Karpas-422 (cell line): ENCODE results near the gene MARCKS. TPM values are rescaled to one million over a fixed set of nuclear protein-coding genes. Genes with fewer than 3 reads are reported as not detected.

ENCODE experiments used
- DNase-seq: peaks from one replicate; pipeline ENCODE4 v3.0.0-alpha.2; 2015
- H2AFZ ChIP-seq: fragments of 200-600 bp; sonication (generic); 2 replicates; pipeline ENCODE4 v1.6.1; 2014; ENCODE audit warnings: antibody characterized with exemption, low read length, mixed read lengths
- H3K27ac ChIP-seq: fragments of 200-600 bp; sonication (generic); 2 replicates; pipeline ENCODE4 v1.5.1; 2014; ENCODE audit warnings: mild to moderate bottlenecking, low read length, moderate library complexity
- H3K27me3 ChIP-seq: fragments of 200-600 bp; sonication (generic); 2 replicates; pipeline ENCODE4 v1.6.1; 2014; ENCODE audit warnings: low read length, mixed read lengths
- H3K36me3 ChIP-seq: fragments of 200-600 bp; sonication (generic); 2 replicates; pipeline ENCODE4 v1.6.1; 2014; ENCODE audit warnings: low read length, mixed read lengths; ENCODE audit not compliant: insufficient read depth
- H3K4me1 ChIP-seq: fragments of 200-600 bp; sonication (generic); 2 replicates; pipeline ENCODE4 v1.6.1; 2014; ENCODE audit warnings: mild to moderate bottlenecking, low read length, mixed read lengths
- H3K4me2 ChIP-seq: fragments of 200-600 bp; sonication (generic); 2 replicates; pipeline ENCODE4 v1.6.1; 2014; ENCODE audit warnings: low read length, low read depth, mild to moderate bottlenecking; ENCODE audit not compliant: poor library complexity, severe bottlenecking
- H3K4me3 ChIP-seq: fragments of 200-600 bp; sonication (generic); 2 replicates; pipeline ENCODE4 v1.5.1; 2014; ENCODE audit warnings: mild to moderate bottlenecking, antibody characterized with exemption, low read length, mixed read lengths
- H3K79me2 ChIP-seq: fragments of 200-600 bp; sonication (generic); 2 replicates; pipeline ENCODE4 v1.6.1; 2014; ENCODE audit warnings: mild to moderate bottlenecking, low read length, mixed read lengths
- H3K9ac ChIP-seq: fragments of 200-600 bp; sonication (generic); 2 replicates; pipeline ENCODE4 v1.6.0; 2014; ENCODE audit warnings: low read length
- H3K9me2 ChIP-seq: fragments of 200-600 bp; sonication (generic), shearing (Covaris generic); replicated peaks from 2 replicates; pipeline ENCODE4 v1.6.0; 2014; ENCODE audit warnings: mild to moderate bottlenecking, low read length, moderate library complexity; ENCODE audit not compliant: insufficient read depth
- H3K9me3 ChIP-seq: fragments of 300-700, 200-600 bp; sonication (generic); 2 replicates; pipeline ENCODE4 v1.6.1; 2014; ENCODE audit warnings: low read length, mixed read lengths
- H4K20me1 ChIP-seq: fragments of 200-600 bp; sonication (generic); 2 replicates; pipeline ENCODE4 v1.6.1; 2014; ENCODE audit warnings: mild to moderate bottlenecking, antibody characterized with exemption, low read length, low read depth; ENCODE audit not compliant: insufficient read depth
- total RNA-seq: library from RNA; depleted of rRNA; stranded (reverse); fragments of >200 nt; shearing (Covaris generic); gene quantifications from 2 replicates; pipeline ENCODE4 v1.2.3, GENCODE V29; 2014; ENCODE audit warnings: low replicate concordance

MARCKS gene
- total RNA-seq, 1 experiment from 2014 or later, result 2.2 TPM

- Histone ChIP-seq H2AFZ (no peak overlapping the region), H3K79me2 (no peaks in the 10 kb centered on the region), H3K9me3 (no peaks in the 10 kb centered on the region), H3K9me2 (no peaks in the 10 kb centered on the region), H4K20me1 (no peaks in the 10 kb centered on the region), H3K4me2 (no peak overlapping the region), H3K27me3 (no peaks in the 10 kb centered on the region), H3K36me3 (no peaks in the 10 kb centered on the region), H3K4me3 (no peak overlapping the region), H3K9ac (no peak overlapping the region), H3K27ac (no peak overlapping the region), H3K4me1 (no peaks in the 10 kb centered on the region)
- no peak for DNase-seq
Measured at GRCh38 chr6:113882336-113883022, 25.3 kb downstream of the MARCKS start.

- H3K4me3 ChIP-seq, result no peak overlapping the region
- no peaks in the 10 kb centered on the region for H3K36me3 ChIP-seq
- no peak overlapping the region for H2AFZ ChIP-seq
- no peaks in the 10 kb centered on the region for H3K9me3 ChIP-seq
- no peak for DNase-seq
- no peak overlapping the region for H3K4me2 ChIP-seq
- no peaks in the 10 kb centered on the region for H3K79me2 ChIP-seq
- no peak overlapping the region for H3K27ac ChIP-seq
- H3K4me1 ChIP-seq, result no peaks in the 10 kb centered on the region
- no peak overlapping the region for H3K9ac ChIP-seq
- no peaks in the 10 kb centered on the region for H4K20me1 ChIP-seq
- H3K9me2 ChIP-seq, result no peaks in the 10 kb centered on the region
- no peaks in the 10 kb centered on the region for H3K27me3 ChIP-seq
Measured at GRCh38 chr6:113884011-113884410, 26.9 kb downstream of the MARCKS start.

GRCh38 chr6:113886512-113886911 lies 29.4 kb downstream of the MARCKS start:
- H3K36me3 ChIP-seq, result no peaks in the 10 kb centered on the region
- no peaks in the 10 kb centered on the region for H3K4me1 ChIP-seq
- no peaks in the 10 kb centered on the region for H4K20me1 ChIP-seq
- no peak for DNase-seq
- H3K4me3 ChIP-seq, result no peak overlapping the region
- no peaks in the 10 kb centered on the region for H3K27me3 ChIP-seq
- no peak overlapping the region for H3K4me2 ChIP-seq
- no peaks in the 10 kb centered on the region for H3K9me3 ChIP-seq
- H2AFZ ChIP-seq, result no peak overlapping the region
- H3K27ac ChIP-seq, result no peak overlapping the region
- H3K9me2 ChIP-seq, result no peaks in the 10 kb centered on the region
- no peaks in the 10 kb centered on the region for H3K79me2 ChIP-seq
- no peak overlapping the region for H3K9ac ChIP-seq

GRCh38 chr6:113888493-113888892 lies 31.3 kb downstream of the MARCKS start:
- Histone ChIP-seq H3K4me3 (no peak overlapping the region), H3K79me2 (no peaks in the 10 kb centered on the region), H3K9me3 (no peaks in the 10 kb centered on the region), H3K36me3 (no peaks in the 10 kb centered on the region), H3K9ac (no peak overlapping the region), H3K27me3 (no peaks in the 10 kb centered on the region), H3K9me2 (no peaks in the 10 kb centered on the region), H3K4me2 (no peak overlapping the region), H3K4me1 (no peaks in the 10 kb centered on the region), H4K20me1 (no peaks in the 10 kb centered on the region), H3K27ac (no peak overlapping the region), H2AFZ (no peak overlapping the region)
- no peak for DNase-seq

- Histone ChIP-seq H3K9ac (no peak overlapping the region), H4K20me1 (no peaks in the 10 kb centered on the region), H2AFZ (no peak overlapping the region), H3K9me3 (no peaks in the 10 kb centered on the region), H3K27ac (no peak overlapping the region), H3K4me1 (no peaks in the 10 kb centered on the region), H3K27me3 (no peaks in the 10 kb centered on the region), H3K4me2 (no peak overlapping the region), H3K4me3 (no peak overlapping the region), H3K9me2 (no peaks in the 10 kb centered on the region), H3K36me3 (no peaks in the 10 kb centered on the region), H3K79me2 (no peaks in the 10 kb centered on the region)
- no peak for DNase-seq
Measured at GRCh38 chr6:113888956-113889630, 31.9 kb downstream of the MARCKS start.

GRCh38 chr6:113893451-113893850 lies 36.3 kb downstream of the MARCKS start:
- H3K4me3 ChIP-seq, result no peak overlapping the region
- H4K20me1 ChIP-seq, result no peaks in the 10 kb centered on the region
- no peak overlapping the region for H3K9ac ChIP-seq
- no peaks in the 10 kb centered on the region for H3K79me2 ChIP-seq
- no peaks in the 10 kb centered on the region for H3K27me3 ChIP-seq
- H3K4me2 ChIP-seq, result no peak overlapping the region
- no peak overlapping the region for H2AFZ ChIP-seq
- DNase-seq, result no peak
- H3K9me2 ChIP-seq, result no peaks in the 10 kb centered on the region
- no peak overlapping the region for H3K27ac ChIP-seq
- no peaks in the 10 kb centered on the region for H3K36me3 ChIP-seq
- no peaks in the 10 kb centered on the region for H3K4me1 ChIP-seq
- no peaks in the 10 kb centered on the region for H3K9me3 ChIP-seq

- Histone ChIP-seq H3K9me2 (no peaks in the 10 kb centered on the region), H3K4me3 (no peak overlapping the region), H3K79me2 (no peaks in the 10 kb centered on the region), H3K9ac (no peak overlapping the region), H3K36me3 (no peaks in the 10 kb centered on the region), H3K4me1 (no peaks in the 10 kb centered on the region), H3K27ac (no peak overlapping the region), H3K27me3 (no peaks in the 10 kb centered on the region), H4K20me1 (no peaks in the 10 kb centered on the region), H3K9me3 (no peaks in the 10 kb centered on the region), H3K4me2 (no peak overlapping the region), H2AFZ (no peak overlapping the region)
- DNase-seq, result no peak
Measured at GRCh38 chr6:113893866-113894265, 36.7 kb downstream of the MARCKS start.

GRCh38 chr6:113894712-113895674 lies 37.8 kb downstream of the MARCKS start:
- Histone ChIP-seq H3K4me1 (no peaks in the 10 kb centered on the region), H3K27ac (no peak overlapping the region), H3K4me2 (no peak overlapping the region), H3K4me3 (no peak overlapping the region), H3K79me2 (no peaks in the 10 kb centered on the region), H3K9me2 (no peaks in the 10 kb centered on the region), H3K36me3 (no peaks in the 10 kb centered on the region), H3K27me3 (no peaks in the 10 kb centered on the region), H2AFZ (no peak overlapping the region), H4K20me1 (no peaks in the 10 kb centered on the region), H3K9ac (no peak overlapping the region), H3K9me3 (no peaks in the 10 kb centered on the region)
- no peak for DNase-seq
